Activated naive CD4-positive, alpha-beta T cell treated with Interleukin-2 at 50 U/mL for 16 hours (primary cell): ENCODE results near the gene PCDHA7.
"Not testable (repeated sequence)": the region's sequence is repeated elsewhere in the genome, so short reads cannot be mapped to it uniquely, and the experiment has no call there.

ENCODE experiments used
- DNase-seq: peaks from one replicate; pipeline ENCODE4 v3.0.0-alpha.2; 2020

The PCDHA7 gene

GRCh38 chr5:140862441-140863295 is 28.6 kb downstream of the PCDHA7 start:
- DNase-seq, result no peak

- no peak for DNase-seq
These were observed 34.9 kb downstream of the PCDHA7 start, which contains the start of gene PCDHA11 for GRCh38 chr5:140868721-140869554. TSS of gene PCDHA11 (plus strand) at chr5:140868957. CDS start at chr5:140869104, 147 bp downstream.

- DNase-seq, result no peak
These were observed 35.5 kb downstream of the PCDHA7 start for GRCh38 chr5:140869555-140869886.

- DNase-seq, result no peak
These were observed 36.4 kb downstream of the PCDHA7 start for GRCh38 chr5:140870221-140871201.

- no peak for DNase-seq
These were observed 41.3 kb downstream of the PCDHA7 start, which contains the start of gene PCDHA12 for GRCh38 chr5:140875085-140876065. TSS of gene PCDHA12 (plus strand) at chr5:140875308. CDS start at chr5:140875473, 165 bp downstream.

- not testable (repeated sequence) for DNase-seq
These were observed 42.6 kb downstream of the PCDHA7 start for GRCh38 chr5:140876541-140877261.

- DNase-seq, result no peak
These were observed 43.2 kb downstream of the PCDHA7 start for GRCh38 chr5:140877262-140877581.

GRCh38 chr5:140881889-140882590 is 48.0 kb downstream of the PCDHA7 start, which contains the start of gene PCDHA13:
TSS of gene PCDHA13 (plus strand) at chr5:140882124. CDS start at chr5:140882269, 145 bp downstream.
- DNase-seq, result no peak

GRCh38 chr5:140882591-140882899 is 48.5 kb downstream of the PCDHA7 start:
- no peak for DNase-seq

GRCh38 chr5:140883373-140883772 is 49.3 kb downstream of the PCDHA7 start:
- DNase-seq, result no peak

GRCh38 chr5:140883927-140884697 is 50.0 kb downstream of the PCDHA7 start:
- DNase-seq, result no peak
